ENCODE data around the gene DUSP6. TPM values are rescaled to one million over a fixed set of nuclear protein-coding genes. Genes with fewer than 3 reads are reported as not detected.

Gene DUSP6
- total and polyA plus RNA-seq, 2 of the 13 experiments (the other 11 are each of a cell fraction or from before 2014, with no cell fraction given): 40.9 to 161 TPM

DNA sequence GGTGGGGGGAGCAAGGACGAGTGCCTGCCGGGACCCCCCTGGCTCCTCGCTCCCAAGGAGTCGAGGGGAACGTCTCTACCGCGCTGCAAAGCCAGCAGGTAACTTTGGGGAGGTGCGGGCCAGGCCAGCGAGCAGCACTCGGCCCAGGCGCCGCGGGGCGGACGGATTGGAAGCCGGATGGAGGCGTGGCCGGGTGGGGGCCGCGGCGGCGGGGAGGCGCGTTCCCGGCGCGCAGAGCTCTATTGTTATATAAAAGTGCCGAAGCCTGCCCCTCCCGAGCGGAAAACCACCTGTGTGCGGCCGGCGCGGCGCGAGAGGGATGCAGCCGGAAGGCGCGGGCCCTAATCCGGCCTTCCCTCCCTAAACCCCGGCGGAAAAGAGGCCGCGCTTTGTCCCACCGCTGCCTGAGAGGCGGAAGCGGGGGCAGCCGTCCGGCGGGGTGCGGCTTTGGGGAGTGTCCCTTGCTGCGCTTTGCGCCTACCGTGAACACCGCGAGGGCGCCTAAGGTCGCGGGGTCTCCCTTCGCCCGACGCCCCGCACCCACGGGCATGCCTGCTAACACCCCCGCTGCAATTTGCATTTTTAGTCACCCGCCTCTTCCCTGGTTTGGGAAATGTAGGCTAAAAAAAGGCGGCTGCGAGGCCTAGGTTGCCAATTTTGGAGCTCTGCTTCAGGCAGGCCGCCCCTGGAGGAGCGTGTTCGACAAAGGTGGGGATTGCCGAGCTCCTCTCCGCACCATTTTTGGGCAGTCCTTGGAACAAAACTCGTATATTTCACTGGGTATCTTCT, 1.7 kb upstream of the DUSP6 start (continued):
- TF ChIP-seq KDM5B (CRISPR knock-in tag; IDR thresholded peaks at IDR 0.05; ENCODE audit: borderline replicate concordance) (peak; percentile 80; the same call in 1 of the 2 replicates), SMAD3 (CRISPR knock-in tag; IDR thresholded peaks at IDR 0.05) (peak; percentile 18; the same call in 1 of the 2 replicates), HDAC6 (IDR thresholded peaks at IDR 0.05; ENCODE audit: low read depth, low read length) (no peak), RBM39 (IDR thresholded peaks at IDR 0.05; ENCODE audit: low read depth, low read length, poor library complexity, severe bottlenecking) (peak; percentile 96), JUNB (CRISPR knock-in tag; IDR thresholded peaks at IDR 0.05; ENCODE audit: borderline replicate concordance) (no peak), DMAP1 (CRISPR knock-in tag; IDR thresholded peaks at IDR 0.05) (no peak; the same call in 1 of the 2 replicates), RORA (CRISPR knock-in tag; IDR thresholded peaks at IDR 0.05) (no peak), ZNF235 (CRISPR knock-in tag; IDR thresholded peaks at IDR 0.05; ENCODE audit: borderline replicate concordance) (no peak), SP140L (CRISPR knock-in tag; IDR thresholded peaks at IDR 0.05; ENCODE audit: borderline replicate concordance) (no peak), ZFYVE20 (CRISPR knock-in tag; IDR thresholded peaks at IDR 0.05; ENCODE audit: borderline replicate concordance, low read depth) (no peak), ZNF136 (CRISPR knock-in tag; IDR thresholded peaks at IDR 0.05; ENCODE audit: low read depth) (no peak), KDM6A (CRISPR knock-in tag; IDR thresholded peaks at IDR 0.05; ENCODE audit: low read depth) (peak; percentile 36; the same call in 1 of the 2 replicates), RARG (CRISPR knock-in tag; IDR thresholded peaks at IDR 0.05; ENCODE audit: low read depth) (no peak)
- TF ChIP-seq, protein P1, sequence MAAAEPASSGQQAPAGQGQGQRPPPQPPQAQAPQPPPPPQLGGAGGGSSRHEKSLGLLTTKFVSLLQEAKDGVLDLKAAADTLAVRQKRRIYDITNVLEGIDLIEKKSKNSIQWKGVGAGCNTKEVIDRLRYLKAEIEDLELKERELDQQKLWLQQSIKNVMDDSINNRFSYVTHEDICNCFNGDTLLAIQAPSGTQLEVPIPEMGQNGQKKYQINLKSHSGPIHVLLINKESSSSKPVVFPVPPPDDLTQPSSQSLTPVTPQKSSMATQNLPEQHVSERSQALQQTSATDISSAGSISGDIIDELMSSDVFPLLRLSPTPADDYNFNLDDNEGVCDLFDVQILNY (CRISPR knock-in tag; conservative IDR thresholded peaks at IDR 0.05): no peak
- TF ChIP-seq, protein P2, sequence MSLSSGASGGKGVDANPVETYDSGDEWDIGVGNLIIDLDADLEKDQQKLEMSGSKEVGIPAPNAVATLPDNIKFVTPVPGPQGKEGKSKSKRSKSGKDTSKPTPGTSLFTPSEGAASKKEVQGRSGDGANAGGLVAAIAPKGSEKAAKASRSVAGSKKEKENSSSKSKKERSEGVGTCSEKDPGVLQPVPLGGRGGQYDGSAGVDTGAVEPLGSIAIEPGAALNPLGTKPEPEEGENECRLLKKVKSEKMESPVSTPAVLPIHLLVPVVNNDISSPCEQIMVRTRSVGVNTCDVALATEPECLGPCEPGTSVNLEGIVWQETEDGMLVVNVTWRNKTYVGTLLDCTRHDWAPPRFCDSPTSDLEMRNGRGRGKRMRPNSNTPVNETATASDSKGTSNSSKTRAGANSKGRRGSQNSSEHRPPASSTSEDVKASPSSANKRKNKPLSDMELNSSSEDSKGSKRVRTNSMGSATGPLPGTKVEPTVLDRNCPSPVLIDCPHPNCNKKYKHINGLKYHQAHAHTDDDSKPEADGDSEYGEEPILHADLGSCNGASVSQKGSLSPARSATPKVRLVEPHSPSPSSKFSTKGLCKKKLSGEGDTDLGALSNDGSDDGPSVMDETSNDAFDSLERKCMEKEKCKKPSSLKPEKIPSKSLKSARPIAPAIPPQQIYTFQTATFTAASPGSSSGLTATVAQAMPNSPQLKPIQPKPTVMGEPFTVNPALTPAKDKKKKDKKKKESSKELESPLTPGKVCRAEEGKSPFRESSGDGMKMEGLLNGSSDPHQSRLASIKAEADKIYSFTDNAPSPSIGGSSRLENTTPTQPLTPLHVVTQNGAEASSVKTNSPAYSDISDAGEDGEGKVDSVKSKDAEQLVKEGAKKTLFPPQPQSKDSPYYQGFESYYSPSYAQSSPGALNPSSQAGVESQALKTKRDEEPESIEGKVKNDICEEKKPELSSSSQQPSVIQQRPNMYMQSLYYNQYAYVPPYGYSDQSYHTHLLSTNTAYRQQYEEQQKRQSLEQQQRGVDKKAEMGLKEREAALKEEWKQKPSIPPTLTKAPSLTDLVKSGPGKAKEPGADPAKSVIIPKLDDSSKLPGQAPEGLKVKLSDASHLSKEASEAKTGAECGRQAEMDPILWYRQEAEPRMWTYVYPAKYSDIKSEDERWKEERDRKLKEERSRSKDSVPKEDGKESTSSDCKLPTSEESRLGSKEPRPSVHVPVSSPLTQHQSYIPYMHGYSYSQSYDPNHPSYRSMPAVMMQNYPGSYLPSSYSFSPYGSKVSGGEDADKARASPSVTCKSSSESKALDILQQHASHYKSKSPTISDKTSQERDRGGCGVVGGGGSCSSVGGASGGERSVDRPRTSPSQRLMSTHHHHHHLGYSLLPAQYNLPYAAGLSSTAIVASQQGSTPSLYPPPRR (CRISPR knock-in tag; IDR thresholded peaks at IDR 0.05; ENCODE audit: borderline replicate concordance): peak; percentile 80; the same call in 1 of the 2 replicates
- TF ChIP-seq, protein P3, sequence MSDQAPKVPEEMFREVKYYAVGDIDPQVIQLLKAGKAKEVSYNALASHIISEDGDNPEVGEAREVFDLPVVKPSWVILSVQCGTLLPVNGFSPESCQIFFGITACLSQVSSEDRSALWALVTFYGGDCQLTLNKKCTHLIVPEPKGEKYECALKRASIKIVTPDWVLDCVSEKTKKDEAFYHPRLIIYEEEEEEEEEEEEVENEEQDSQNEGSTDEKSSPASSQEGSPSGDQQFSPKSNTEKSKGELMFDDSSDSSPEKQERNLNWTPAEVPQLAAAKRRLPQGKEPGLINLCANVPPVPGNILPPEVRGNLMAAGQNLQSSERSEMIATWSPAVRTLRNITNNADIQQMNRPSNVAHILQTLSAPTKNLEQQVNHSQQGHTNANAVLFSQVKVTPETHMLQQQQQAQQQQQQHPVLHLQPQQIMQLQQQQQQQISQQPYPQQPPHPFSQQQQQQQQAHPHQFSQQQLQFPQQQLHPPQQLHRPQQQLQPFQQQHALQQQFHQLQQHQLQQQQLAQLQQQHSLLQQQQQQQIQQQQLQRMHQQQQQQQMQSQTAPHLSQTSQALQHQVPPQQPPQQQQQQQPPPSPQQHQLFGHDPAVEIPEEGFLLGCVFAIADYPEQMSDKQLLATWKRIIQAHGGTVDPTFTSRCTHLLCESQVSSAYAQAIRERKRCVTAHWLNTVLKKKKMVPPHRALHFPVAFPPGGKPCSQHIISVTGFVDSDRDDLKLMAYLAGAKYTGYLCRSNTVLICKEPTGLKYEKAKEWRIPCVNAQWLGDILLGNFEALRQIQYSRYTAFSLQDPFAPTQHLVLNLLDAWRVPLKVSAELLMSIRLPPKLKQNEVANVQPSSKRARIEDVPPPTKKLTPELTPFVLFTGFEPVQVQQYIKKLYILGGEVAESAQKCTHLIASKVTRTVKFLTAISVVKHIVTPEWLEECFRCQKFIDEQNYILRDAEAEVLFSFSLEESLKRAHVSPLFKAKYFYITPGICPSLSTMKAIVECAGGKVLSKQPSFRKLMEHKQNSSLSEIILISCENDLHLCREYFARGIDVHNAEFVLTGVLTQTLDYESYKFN (CRISPR knock-in tag; conservative IDR thresholded peaks at IDR 0.05): peak; percentile 74
